ENCODE results near the gene ENO3.

DNA sequence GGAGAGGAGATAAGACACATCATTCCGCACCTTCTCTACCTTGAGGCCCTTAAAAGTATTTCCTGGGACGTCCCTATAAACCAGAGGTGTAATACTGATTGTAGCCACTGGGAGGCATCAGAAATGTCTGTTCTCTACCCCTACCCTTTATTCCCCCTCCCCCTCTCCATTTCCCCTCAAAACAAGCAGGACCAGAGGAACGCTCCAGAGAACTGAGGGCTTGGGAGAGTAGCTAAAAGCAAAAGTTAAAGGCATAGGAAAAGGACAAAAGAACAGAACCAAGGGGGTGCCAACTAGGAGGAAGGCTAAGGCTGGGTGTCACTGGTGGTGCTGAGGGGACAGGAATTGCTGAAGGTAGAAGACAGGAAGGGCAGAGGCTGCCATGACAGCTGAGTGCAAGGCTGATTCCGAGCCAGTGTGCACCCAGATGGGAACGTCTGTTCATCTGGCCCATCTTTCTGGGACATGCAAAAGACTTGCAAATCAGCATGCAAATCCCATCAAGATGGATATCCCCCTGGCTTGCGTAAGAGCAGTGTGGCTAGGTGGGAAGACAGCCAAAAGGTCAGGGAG, 29.8 kb downstream of the ENO3 start:
- peak; percentile 81 for TF ChIP-seq CTCF (conservative IDR thresholded peaks at IDR 0.05; ENCODE audit: low read length)
- no peak for TF ChIP-seq EZH2phosphoT487 (IDR thresholded peaks at IDR 0.05; ENCODE audit: borderline replicate concordance)
